ENCODE measurements around the gene TNRC6C. TPM values are rescaled to one million over a fixed set of nuclear protein-coding genes. Genes with fewer than 3 reads are reported as not detected.

The TNRC6C gene
- total and polyA plus RNA-seq, 4 donors, result 1.3 to 7.7 (median 2.9) TPM

- H3K9me3 ChIP-seq (ENCODE audit: control insufficient read depth in 4 of 4, low read length in 3 of 4), result no peaks in the 10 kb centered on the region
- no peak for DNase-seq (ENCODE audit: low spot score)
- H3K4me3 ChIP-seq (ENCODE audit: low read depth in 1 of 3, low read length in 3 of 3), result peak overlapping the region; percentile 59 to 75 (median 67)
- H3K27ac ChIP-seq (ENCODE audit: low read depth in 1 of 2, low read length in 2 of 2), result peak overlapping the region; percentile 57 to 69
- 20% methylated on average over 24 of the region's 24 CpGs for WGBS
- H3K36me3 ChIP-seq (ENCODE audit: control insufficient read depth in 4 of 4, insufficient read depth in 3 of 4, low read depth in 1 of 4, low read length in 3 of 4), result no peaks in the 10 kb centered on the region
- H3K27me3 ChIP-seq (ENCODE audit: control insufficient read depth in 4 of 4, insufficient read depth in 4 of 4, low read length in 3 of 4), result peaks cover 0 to 3% (median under 1%) of the 10 kb centered on the region in 4 donors
- TF ChIP-seq YY1 (IDR thresholded peaks at IDR 0.05), result peak; percentile 39
- TF ChIP-seq RXRA (IDR thresholded peaks at IDR 0.05), result no peak
- H3K4me1 ChIP-seq (ENCODE audit: control insufficient read depth in 4 of 4, insufficient read depth in 4 of 4, low read length in 3 of 4), result peaks cover 2 to 23% (median 15%) of the 10 kb centered on the region in 4 donors
- H3K9ac ChIP-seq (ENCODE audit: low read depth in 1 of 2, low read length in 2 of 2), result peak overlapping the region in 1 of 2 donors; percentile 80
Observed at GRCh38 chr17:77957235-77957856, 1.2 kb upstream of the TNRC6C start.

GRCh38 chr17:77958716-77959125 lies 218 bp downstream of the TNRC6C start:
- Histone ChIP-seq H3K9me3 (ENCODE audit: control insufficient read depth in 4 of 4, low read length in 3 of 4) (no peaks in the 10 kb centered on the region), H3K27ac (ENCODE audit: low read depth in 1 of 2, low read length in 2 of 2) (no peak overlapping the region), H3K4me1 (ENCODE audit: control insufficient read depth in 4 of 4, insufficient read depth in 4 of 4, low read length in 3 of 4) (peaks cover 2 to 23% (median 15%) of the 10 kb centered on the region in 4 donors), H3K9ac (ENCODE audit: low read depth in 1 of 2, low read length in 2 of 2) (no peak overlapping the region), H3K36me3 (ENCODE audit: control insufficient read depth in 4 of 4, insufficient read depth in 3 of 4, low read depth in 1 of 4, low read length in 3 of 4) (no peaks in the 10 kb centered on the region), H3K4me3 (ENCODE audit: low read depth in 1 of 3, low read length in 3 of 3) (peak overlapping the region in 1 of 3 donors; percentile 92), H3K27me3 (ENCODE audit: control insufficient read depth in 4 of 4, insufficient read depth in 4 of 4, low read length in 3 of 4) (peaks cover 0 to 2% (median 0%) of the 10 kb centered on the region in 4 donors)
- TF ChIP-seq MAX (IDR thresholded peaks at IDR 0.05) (no peak), HNF4G (IDR thresholded peaks at IDR 0.05) (no peak), JUND (IDR thresholded peaks at IDR 0.05) (no peak), EGR1 (IDR thresholded peaks at IDR 0.05; ENCODE audit: low read depth in 2 of 2) (no peak), REST (IDR thresholded peaks at IDR 0.05) (no peak), ATF3 (IDR thresholded peaks at IDR 0.05) (no peak), TAF1 (conservative IDR thresholded peaks at IDR 0.05) (no peak), CTCF (IDR thresholded peaks at IDR 0.05; ENCODE audit: low read depth, low read length, missing input control) (no peak), SP1 (IDR thresholded peaks at IDR 0.05) (no peak), HNF4A (conservative IDR thresholded peaks at IDR 0.05) (no peak), ZBTB33 (IDR thresholded peaks at IDR 0.05) (no peak), FOXA2 (IDR thresholded peaks at IDR 0.05) (no peak), YY1 (IDR thresholded peaks at IDR 0.05) (no peak), RXRA (IDR thresholded peaks at IDR 0.05) (no peak), NR2F2 (IDR thresholded peaks at IDR 0.05) (no peak), FOXA1 (IDR thresholded peaks at IDR 0.05) (no peak), GABPA (IDR thresholded peaks at IDR 0.05 in 1 of 2, conservative IDR thresholded peaks at IDR 0.05 in 1 of 2) (no peak), RAD21 (IDR thresholded peaks at IDR 0.05) (no peak)
- no peak for DNase-seq (ENCODE audit: low spot score)
- under 1% methylated on average over 79 of the region's 79 CpGs for WGBS
